ENCODE results near the gene GSX1. TPM values are rescaled to one million over a fixed set of nuclear protein-coding genes. Genes with fewer than 3 reads are reported as not detected.
"Not testable (repeated sequence)": the region's sequence is repeated elsewhere in the genome, so short reads cannot be mapped to it uniquely, and the experiment has no call there.

Gene GSX1
- not detected for total RNA-seq

DNA sequence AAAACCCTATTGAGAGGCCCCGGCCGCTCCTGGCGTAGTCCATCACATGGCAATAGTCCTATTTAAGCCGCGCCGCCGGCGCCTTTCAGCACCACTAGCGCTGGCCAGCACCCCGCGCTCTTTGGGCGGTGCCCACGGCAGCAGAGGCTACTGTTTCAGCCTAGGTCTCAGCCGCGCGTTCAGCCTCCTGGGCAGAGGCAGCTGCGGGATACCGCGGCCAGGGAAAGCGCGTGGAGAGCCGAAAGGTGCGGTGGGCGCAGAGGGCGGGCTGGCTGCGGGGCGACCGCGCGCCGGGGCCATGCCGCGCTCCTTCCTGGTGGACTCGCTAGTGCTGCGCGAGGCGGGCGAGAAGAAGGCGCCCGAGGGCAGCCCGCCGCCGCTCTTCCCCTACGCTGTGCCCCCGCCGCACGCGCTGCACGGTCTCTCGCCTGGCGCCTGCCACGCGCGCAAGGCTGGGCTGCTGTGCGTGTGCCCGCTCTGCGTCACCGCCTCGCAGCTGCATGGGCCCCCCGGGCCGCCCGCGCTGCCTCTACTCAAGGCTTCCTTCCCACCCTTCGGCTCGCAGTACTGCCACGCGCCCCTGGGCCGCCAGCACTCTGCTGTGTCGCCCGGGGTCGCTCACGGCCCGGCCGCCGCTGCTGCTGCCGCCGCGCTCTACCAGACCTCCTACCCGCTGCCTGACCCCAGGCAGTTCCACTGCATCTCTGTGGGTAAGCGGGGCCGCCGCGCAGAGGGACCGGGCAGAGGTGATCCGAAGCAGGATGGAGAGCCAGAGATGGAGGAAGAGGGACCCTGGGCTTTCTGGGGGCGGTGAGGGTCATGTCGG is at the start of gene GSX1:
Gene GSX1 (plus strand): TSS at position 91 of the 826 bp plus-strand sequence. CDS start 208 bp downstream, at position 299.
- peak; percentile 47 for DNase-seq (ENCODE audit: low spot score)
- Histone ChIP-seq H3K36me3 (no peaks in the 10 kb centered on the region), H3K4me3 (peak within 1 kb of the TSS in 1 of 2 donors; percentile 1), H3K4me1 (replicated peaks) (peaks cover 6% of the 10 kb centered on the region), H3K27me3 (replicated peaks; ENCODE audit: insufficient read depth) (peaks cover 86% of the 10 kb centered on the region), H3K9me3 (no peaks in the 10 kb centered on the region), H3K27ac (no peak within 1 kb of the TSS)
- WGBS, result 2% methylated on average over 41 of the region's 87 CpGs
- TF ChIP-seq POLR2A (IDR thresholded peaks at IDR 0.05) (no peak), POLR2AphosphoS5 (IDR thresholded peaks at IDR 0.05) (no peak)
- TF ChIP-seq, protein P1, sequence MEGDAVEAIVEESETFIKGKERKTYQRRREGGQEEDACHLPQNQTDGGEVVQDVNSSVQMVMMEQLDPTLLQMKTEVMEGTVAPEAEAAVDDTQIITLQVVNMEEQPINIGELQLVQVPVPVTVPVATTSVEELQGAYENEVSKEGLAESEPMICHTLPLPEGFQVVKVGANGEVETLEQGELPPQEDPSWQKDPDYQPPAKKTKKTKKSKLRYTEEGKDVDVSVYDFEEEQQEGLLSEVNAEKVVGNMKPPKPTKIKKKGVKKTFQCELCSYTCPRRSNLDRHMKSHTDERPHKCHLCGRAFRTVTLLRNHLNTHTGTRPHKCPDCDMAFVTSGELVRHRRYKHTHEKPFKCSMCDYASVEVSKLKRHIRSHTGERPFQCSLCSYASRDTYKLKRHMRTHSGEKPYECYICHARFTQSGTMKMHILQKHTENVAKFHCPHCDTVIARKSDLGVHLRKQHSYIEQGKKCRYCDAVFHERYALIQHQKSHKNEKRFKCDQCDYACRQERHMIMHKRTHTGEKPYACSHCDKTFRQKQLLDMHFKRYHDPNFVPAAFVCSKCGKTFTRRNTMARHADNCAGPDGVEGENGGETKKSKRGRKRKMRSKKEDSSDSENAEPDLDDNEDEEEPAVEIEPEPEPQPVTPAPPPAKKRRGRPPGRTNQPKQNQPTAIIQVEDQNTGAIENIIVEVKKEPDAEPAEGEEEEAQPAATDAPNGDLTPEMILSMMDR (IDR thresholded peaks at IDR 0.05), result no peak
- intact Hi-C loops (cut with DNase I), result no loop called here

DNA sequence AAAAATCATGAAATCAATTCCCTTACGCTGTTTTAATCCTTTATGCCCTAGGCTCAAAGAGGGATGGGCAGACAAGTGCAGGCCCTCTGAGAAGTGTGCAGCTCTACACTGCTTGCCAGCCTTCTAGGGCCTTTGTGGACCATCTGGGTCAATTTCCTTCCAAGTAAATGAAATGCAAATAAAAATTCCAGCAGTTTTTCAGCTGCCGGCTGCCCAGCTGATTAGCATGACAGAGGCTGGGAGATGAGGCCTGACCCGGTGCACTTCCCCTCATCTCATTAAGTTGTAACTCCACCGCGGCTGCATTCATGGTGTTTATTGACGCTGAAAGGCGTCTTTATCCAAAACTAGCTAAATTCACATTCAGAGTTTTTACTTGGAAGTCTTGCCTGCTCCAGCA is 47.5 kb upstream of the GSX1 start:
- no peak for DNase-seq (ENCODE audit: low spot score)
- no peaks in the 10 kb centered on the region for H3K36me3 ChIP-seq
- no peaks in the 10 kb centered on the region for H3K9me3 ChIP-seq
- no peak overlapping the region for H3K27ac ChIP-seq
- intact Hi-C loops (cut with DNase I), result no loop called here
- WGBS, result 20% methylated on average over 7 of the region's 7 CpGs
- no peak overlapping the region for H3K4me3 ChIP-seq
- H3K4me1 ChIP-seq (replicated peaks), result no peaks in the 10 kb centered on the region
- TF ChIP-seq, protein P1 (IDR thresholded peaks at IDR 0.05), result no peak
- TF ChIP-seq POLR2AphosphoS5 (IDR thresholded peaks at IDR 0.05), result no peak
- TF ChIP-seq POLR2A (IDR thresholded peaks at IDR 0.05), result no peak
- H3K27me3 ChIP-seq (replicated peaks; ENCODE audit: insufficient read depth), result no peaks in the 10 kb centered on the region

DNA sequence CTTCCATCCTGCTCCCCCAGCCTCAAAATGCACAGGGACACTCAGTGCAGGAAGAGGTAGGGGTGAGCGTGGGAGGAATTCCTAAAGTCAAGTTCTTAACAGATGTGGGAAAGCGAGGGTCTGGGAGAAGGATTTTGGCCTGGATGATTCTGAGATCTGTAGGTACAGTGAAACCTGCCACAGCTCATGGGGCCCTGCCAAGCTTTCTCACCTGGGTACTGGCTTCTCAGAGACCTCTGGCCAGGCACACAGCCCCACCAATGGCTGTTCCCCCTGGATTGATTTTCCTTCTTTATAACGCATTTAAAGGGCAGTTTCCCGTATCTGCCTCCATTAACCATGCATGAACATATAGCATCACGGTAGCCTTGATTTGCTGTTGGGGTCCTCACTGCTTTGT is 47.0 kb upstream of the GSX1 start:
- Histone ChIP-seq H3K27ac (no peak overlapping the region), H3K4me1 (replicated peaks) (no peaks in the 10 kb centered on the region), H3K9me3 (no peaks in the 10 kb centered on the region), H3K4me3 (no peak overlapping the region), H3K27me3 (replicated peaks; ENCODE audit: insufficient read depth) (no peaks in the 10 kb centered on the region), H3K36me3 (no peaks in the 10 kb centered on the region)
- DNase-seq (ENCODE audit: low spot score), result no peak
- intact Hi-C loops (cut with DNase I), result no loop called here
- 75% methylated on average over 5 of the region's 5 CpGs for WGBS
- TF ChIP-seq POLR2AphosphoS5 (IDR thresholded peaks at IDR 0.05) (no peak), POLR2A (IDR thresholded peaks at IDR 0.05) (no peak)
- TF ChIP-seq, protein P1 (IDR thresholded peaks at IDR 0.05), result no peak

DNA sequence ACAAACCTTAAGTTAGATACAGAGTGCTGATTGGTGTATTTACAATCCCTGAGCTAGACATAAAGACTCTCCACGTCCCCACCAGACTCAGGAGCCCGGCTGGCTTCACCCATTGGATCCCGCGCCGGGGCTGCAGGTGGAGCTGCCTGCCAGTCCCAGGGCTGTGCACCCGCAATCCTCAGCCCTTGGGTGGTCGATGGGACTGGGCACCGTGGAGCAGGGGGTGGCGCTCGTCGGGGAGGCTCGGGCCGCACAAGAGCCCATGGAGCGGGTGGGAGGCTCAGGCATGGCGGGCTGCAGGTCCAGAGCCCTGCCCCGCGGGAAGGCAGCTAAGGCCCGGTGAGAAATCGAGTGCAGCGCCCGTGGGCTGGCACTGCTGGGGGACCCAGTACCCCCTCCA is 44.1 kb upstream of the GSX1 start:
- H3K9me3 ChIP-seq; H3K4me1 ChIP-seq (replicated peaks); H3K27ac ChIP-seq; H3K36me3 ChIP-seq; H3K4me3 ChIP-seq; intact Hi-C loops (cut with DNase I); H3K27me3 ChIP-seq (replicated peaks; ENCODE audit: insufficient read depth); DNase-seq (ENCODE audit: low spot score): not testable (repeated sequence)
- WGBS, result 96% methylated on average over 16 of the region's 21 CpGs

DNA sequence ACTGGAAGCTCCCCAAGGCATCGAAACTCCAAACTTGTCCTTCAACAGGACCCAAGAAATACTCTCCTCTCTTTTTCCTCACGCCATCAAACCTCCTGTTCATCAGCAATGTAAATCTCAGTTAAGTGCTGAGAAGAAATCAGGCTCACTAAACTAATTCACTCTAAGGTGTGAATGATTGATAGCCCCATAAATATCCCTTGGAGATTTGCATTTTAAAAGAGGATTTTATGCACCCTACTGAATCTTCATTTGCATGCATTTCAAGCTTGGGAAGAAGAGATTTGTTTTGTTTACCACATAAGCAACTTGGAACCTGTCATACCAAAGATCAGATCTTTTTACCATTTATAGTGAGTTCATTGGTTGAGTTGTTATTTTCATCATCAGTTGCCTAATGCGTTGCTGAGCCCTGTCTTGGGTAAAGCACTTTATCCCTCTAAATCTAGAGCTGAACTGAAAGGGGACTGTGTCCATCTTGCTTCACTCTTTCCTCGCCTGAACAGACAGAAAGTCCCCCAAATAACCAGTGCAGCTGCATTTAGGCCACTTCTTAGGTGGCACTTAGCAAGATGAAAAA is 40.2 kb upstream of the GSX1 start:
- TF ChIP-seq POLR2AphosphoS5 (IDR thresholded peaks at IDR 0.05) (no peak), POLR2A (IDR thresholded peaks at IDR 0.05) (no peak)
- TF ChIP-seq, protein P1 (IDR thresholded peaks at IDR 0.05), result no peak
- Histone ChIP-seq H3K4me3 (no peak overlapping the region), H3K27me3 (replicated peaks; ENCODE audit: insufficient read depth) (no peaks in the 10 kb centered on the region), H3K27ac (no peak overlapping the region), H3K36me3 (no peaks in the 10 kb centered on the region), H3K4me1 (replicated peaks) (no peaks in the 10 kb centered on the region), H3K9me3 (no peaks in the 10 kb centered on the region)
- 54% methylated on average over 4 of the region's 4 CpGs for WGBS
- no peak for DNase-seq (ENCODE audit: low spot score)
- intact Hi-C loops (cut with DNase I), result no loop called here
